H1 (cell line): ENCODE measurements around the gene SPPL2A. TPM values are rescaled to one million over a fixed set of nuclear protein-coding genes. Genes with fewer than 3 reads are reported as not detected.

Experiments
- CTCF ChIA-PET: fragments of 300-600 bp; sonication (Branson Sonifier 250); formaldehyde crosslinking; loops from one replicate; lab custom pipeline; 2021; ENCODE audit not compliant: partially characterized antibody; lab: Charles Lee
- POLR2A ChIA-PET: fragments of 300-600 bp; sonication (Branson Sonifier 250); formaldehyde crosslinking; loops from one replicate; lab custom pipeline; 2021; ENCODE audit warnings: inconsistent platforms; ENCODE audit not compliant: partially characterized antibody; lab: Charles Lee
- DNase-seq, 2 experiments: peaks; one replicate each; pipeline versions ENCODE4 v3.0.0 to v3.0.0-alpha.2; 2010 to 2022; ENCODE audit warnings: low spot score in 2 of 2, low read depth in 1 of 2, mixed read lengths in 1 of 2
- FAIRE-seq: peaks from 2 replicates; lab custom pipeline; 2011; peaks lifted over from hg19 to GRCh38; lab: Jason Lieb, UNC
- H2AFZ ChIP-seq: 2 replicates; pipeline ENCODE4 v1.8.1; 2012; ENCODE audit warnings: low read length, inconsistent platforms
- H2AK5ac ChIP-seq: 2 replicates; pipeline ENCODE4 v1.6.1; 2013; ENCODE audit warnings: low read depth, low read length
- H2BK120ac ChIP-seq: replicated peaks from 2 replicates; pipeline ENCODE3; 2013; ENCODE audit warnings: low read depth, low read length, inconsistent platforms
- H2BK12ac ChIP-seq: 2 replicates; pipeline ENCODE4 v1.6.1; 2013; ENCODE audit warnings: low read depth, low read length
- H2BK15ac ChIP-seq: 2 replicates; pipeline ENCODE4 v1.6.1; 2013; ENCODE audit warnings: low read length
- H2BK20ac ChIP-seq: 2 replicates; pipeline ENCODE4 v1.6.1; 2013; ENCODE audit warnings: low read length
- H2BK5ac ChIP-seq: 2 replicates; pipeline ENCODE4 v1.6.1; 2013; ENCODE audit warnings: low read depth, low read length
- H3K14ac ChIP-seq: 2 replicates; pipeline ENCODE4 v1.6.1; 2013; ENCODE audit warnings: inconsistent platforms; ENCODE audit not compliant: insufficient read length
- H3K18ac ChIP-seq: 2 replicates; pipeline ENCODE4 v1.6.1; 2013; ENCODE audit warnings: low read length; ENCODE audit errors: extremely low read depth
- H3K23ac ChIP-seq: 2 replicates; pipeline ENCODE4 v1.6.1; 2013; ENCODE audit warnings: inconsistent platforms; ENCODE audit not compliant: insufficient read length
- H3K23me2 ChIP-seq: 2 replicates; pipeline ENCODE4 v1.6.1; 2013; ENCODE audit warnings: low read depth, low read length
- H3K27ac ChIP-seq: 2 replicates; pipeline ENCODE4 v1.6.1; 2011; ENCODE audit warnings: low read depth, low read length, inconsistent platforms
- H3K27me3 ChIP-seq, 4 experiments: replicated peaks in 1 of 4; 1 replicate in 1 of 4; 2 replicates in 3 of 4; pipeline versions ENCODE4 v1.6.1 to v1.8.1; 2011 to 2013; ENCODE audit warnings: low read length in 3 of 4, mild to moderate bottlenecking in 3 of 4, inconsistent platforms in 2 of 4, mixed read lengths in 2 of 4, moderate library complexity in 1 of 4; ENCODE audit not compliant: control insufficient read depth in 3 of 4, insufficient read depth in 3 of 4; ENCODE audit errors: extremely low read depth in 1 of 4
- H3K36me3 ChIP-seq, 4 experiments: 2 replicates each; pipeline versions ENCODE4 v1.6.1 to v1.8.1; 2011 to 2013; ENCODE audit warnings: mild to moderate bottlenecking in 4 of 4, low read length in 3 of 4, moderate library complexity in 2 of 4, control low read depth in 1 of 4, inconsistent platforms in 1 of 4; ENCODE audit not compliant: insufficient read depth in 4 of 4, control insufficient read depth in 2 of 4
- H3K4ac ChIP-seq: replicated peaks from 2 replicates; pipeline ENCODE3; 2013; ENCODE audit warnings: low read length, low read depth, mixed read lengths, inconsistent platforms; ENCODE audit not compliant: insufficient read length
- H3K4me1 ChIP-seq, 4 experiments: replicated peaks in 1 of 4; 1 replicate in 1 of 4; 2 replicates in 3 of 4; pipeline versions ENCODE4 v1.6.1 to v1.8.1; 2011 to 2013; ENCODE audit warnings: low read length in 3 of 4, inconsistent platforms in 2 of 4, mixed read lengths in 1 of 4; ENCODE audit not compliant: insufficient read depth in 4 of 4, control insufficient read depth in 3 of 4
- H3K4me2 ChIP-seq, 2 experiments: 2 replicates each; pipeline versions ENCODE4 v1.6.1 to v1.8.1; 2011 to 2013; ENCODE audit warnings: low read depth in 2 of 2, low read length in 2 of 2, control low read depth in 1 of 2, inconsistent platforms in 1 of 2, mild to moderate bottlenecking in 1 of 2; ENCODE audit not compliant: insufficient read depth in 1 of 2
- H3K4me3 ChIP-seq, 4 experiments: fragments of 200-600, 300-600 bp in 1 of 4; sonication (generic), shearing (Covaris generic), sonication (Bioruptor Twin) in 1 of 4; 2 replicates each; pipeline versions ENCODE4 v1.5.1 to v1.8.1; 2011 to 2016; ENCODE audit warnings: low read length in 4 of 4, low read depth in 3 of 4, control low read depth in 2 of 4, inconsistent platforms in 2 of 4, mild to moderate bottlenecking in 2 of 4, mixed read lengths in 1 of 4, moderate library complexity in 1 of 4; ENCODE audit not compliant: insufficient read depth in 2 of 4; ENCODE audit errors: extremely low read depth in 1 of 4
- H3K56ac ChIP-seq: replicated peaks from 2 replicates; pipeline ENCODE3; 2013; ENCODE audit warnings: low read depth, mild to moderate bottlenecking, mixed read lengths, low read length, inconsistent platforms; ENCODE audit not compliant: insufficient read length
- H3K79me1 ChIP-seq: 2 replicates; pipeline ENCODE4 v1.6.1; 2013; ENCODE audit warnings: low read depth, low read length, control low read depth
- H3K79me2 ChIP-seq, 2 experiments: 2 replicates each; pipeline versions ENCODE4 v1.6.1 to v1.8.1; 2012 to 2013; ENCODE audit warnings: low read length in 2 of 2, mild to moderate bottlenecking in 2 of 2, inconsistent platforms in 1 of 2; ENCODE audit not compliant: insufficient read depth in 2 of 2, control insufficient read depth in 1 of 2
- H3K9ac ChIP-seq, 4 experiments: replicated peaks in 1 of 4; 1 replicate in 1 of 4; 2 replicates in 3 of 4; pipeline versions ENCODE4 v1.6.1 to v1.8.1; 2011 to 2013; ENCODE audit warnings: low read depth in 3 of 4, low read length in 3 of 4, control low read depth in 2 of 4, mild to moderate bottlenecking in 2 of 4, moderate library complexity in 2 of 4, inconsistent platforms in 1 of 4; ENCODE audit errors: extremely low read depth in 1 of 4
- H3K9me3 ChIP-seq, 2 experiments: 2 replicates each; pipeline versions ENCODE4 v1.6.1 to v1.8.1; 2012 to 2013; ENCODE audit warnings: mild to moderate bottlenecking in 2 of 2, moderate library complexity in 2 of 2, control low read depth in 1 of 2, inconsistent platforms in 1 of 2, low read depth in 1 of 2, low read length in 1 of 2, mixed read lengths in 1 of 2; ENCODE audit not compliant: insufficient read depth in 2 of 2
- H4K20me1 ChIP-seq, 2 experiments: replicated peaks in 1 of 2; 2 replicates each; pipeline versions ENCODE3 to v1.8.1; 2011 to 2013; ENCODE audit warnings: inconsistent platforms in 2 of 2, low read length in 2 of 2, mild to moderate bottlenecking in 1 of 2; ENCODE audit not compliant: insufficient read depth in 2 of 2, control insufficient read depth in 1 of 2
- H4K5ac ChIP-seq: 2 replicates; pipeline ENCODE4 v1.6.1; 2013; ENCODE audit warnings: low read length, low read depth, mixed read lengths, inconsistent platforms; ENCODE audit not compliant: insufficient read length
- H4K8ac ChIP-seq: 2 replicates; pipeline ENCODE4 v1.8.0; 2013; ENCODE audit warnings: mild to moderate bottlenecking, moderate library complexity, low read length, inconsistent platforms; ENCODE audit not compliant: insufficient read depth; ENCODE audit errors: extremely low read depth
- H4K91ac ChIP-seq: replicated peaks from 2 replicates; pipeline ENCODE3; 2013; ENCODE audit warnings: low read length, mixed read lengths, inconsistent platforms; ENCODE audit not compliant: insufficient read length
- BRCA1 ChIP-seq: IDR thresholded peaks from 2 replicates; pipeline ENCODE4 v1.6.1; 2012; ENCODE audit warnings: low read depth, low read length, improper control_type of control experiment
- CBX5 ChIP-seq: fragments of 300-800, 300-1000 bp; sonication (generic); IDR thresholded peaks from 2 replicates; pipeline ENCODE4 v1.7.1; 2016; ENCODE audit warnings: antibody characterized with exemption, low read length, low read depth
- CEBPB ChIP-seq: IDR thresholded peaks from 2 replicates; pipeline ENCODE4 v1.6.1; 2012; ENCODE audit warnings: low read depth, low read length
- EGR1 ChIP-seq: IDR thresholded peaks from 2 replicates; pipeline ENCODE4 v1.6.1; 2011; ENCODE audit warnings: low read depth, low read length, borderline replicate concordance
- HDAC2 ChIP-seq, 2 experiments: fragments of 300-600 bp in 1 of 2; sonication (generic) in 1 of 2; IDR thresholded peaks; 2 replicates each; pipeline ENCODE4 v1.6.1; 2011 to 2012; ENCODE audit warnings: low read depth in 2 of 2, low read length in 2 of 2, mild to moderate bottlenecking in 2 of 2, moderate library complexity in 2 of 2, borderline replicate concordance in 1 of 2, inconsistent platforms in 1 of 2
- KDM4A ChIP-seq: IDR thresholded peaks from one replicate; pipeline ENCODE4 v1.7.1; 2012; ENCODE audit warnings: low read depth, mild to moderate bottlenecking, moderate library complexity, low read length, inconsistent platforms; ENCODE audit not compliant: severe bottlenecking
- MAFK ChIP-seq: IDR thresholded peaks from 2 replicates; pipeline ENCODE4 v1.6.1; 2012; ENCODE audit warnings: low read depth, mild to moderate bottlenecking, improper control_type of control experiment, low read length
- RAD21 ChIP-seq, 2 experiments: IDR thresholded peaks in 1 of 2; conservative IDR thresholded peaks in 1 of 2; 2 replicates each; pipeline ENCODE4 v1.6.1; 2011; ENCODE audit warnings: low read depth in 2 of 2, low read length in 2 of 2, improper control_type of control experiment in 1 of 2, inconsistent platforms in 1 of 2, mild to moderate bottlenecking in 1 of 2, moderate library complexity in 1 of 2
- SAP30 ChIP-seq: fragments of 300-600 bp; sonication (generic); IDR thresholded peaks from 2 replicates; pipeline ENCODE4 v1.7.1; 2012; ENCODE audit warnings: low read length, moderate library complexity, mild to moderate bottlenecking, inconsistent platforms; ENCODE audit not compliant: insufficient read depth, insufficient replicate concordance
- TBP ChIP-seq: IDR thresholded peaks from 2 replicates; pipeline ENCODE4 v1.6.1; 2011; ENCODE audit warnings: low read depth, low read length, improper control_type of control experiment
- WGBS, 2 experiments: shearing (Covaris generic) in 1 of 2; methylation state at CpG; one replicate each; pipeline versions ENCODE4 v1.1.6 to v1.1.7; 2013 to 2015; ENCODE audit warnings: low lambda C conversion rate in 2 of 2, mixed read lengths in 2 of 2, inconsistent platforms in 1 of 2, low coverage in 1 of 2, missing lambda C conversion rate in 1 of 2; ENCODE audit not compliant: insufficient replicate concordance in 2 of 2, insufficient coverage in 1 of 2, insufficient read length in 1 of 2; ENCODE audit errors: extremely low coverage in 1 of 2, missing lambda C conversion rate in 1 of 2; 5-methylcytosine and 5-hydroxymethylcytosine counted together
- polyA plus RNA-seq, 7 experiments: library from polyadenylated mRNA; depleted of rRNA in 3 of 7; stranded (reverse) in 5 of 7; unstranded in 2 of 7; fragments of >200 nt in 5 of 7; fragments of 200-250 nt in 2 of 7; gene quantifications; 1 replicate in 5 of 7; 2 replicates in 1 of 7; 4 replicates in 1 of 7; pipeline versions ENCODE4 v1.2.1 to v1.2.3, GENCODE V29; 2011 to 2013; ENCODE audit warnings: missing spikeins in 2 of 7, mixed read lengths in 2 of 7
- total RNA-seq: library from RNA; stranded (reverse); fragmentation: NEBNext Ultra II Directional; extraction: Animal tissue kit (Norgen Biotek cat#: 25700); gene quantifications from 2 replicates; pipeline ENCODE4 v1.2.1, GENCODE V29; 2021
- TF ChIP-seq, protein P1 (sequence below): IDR thresholded peaks from 2 replicates; pipeline ENCODE4 v1.6.1; 2012; ENCODE audit warnings: inconsistent platforms
- TF ChIP-seq, protein P2 (sequence below): IDR thresholded peaks from 2 replicates; pipeline ENCODE4 v1.6.1; 2011; ENCODE audit warnings: low read depth, mild to moderate bottlenecking, low read length; ENCODE audit not compliant: insufficient read depth

SPPL2A gene
- total and polyA plus RNA-seq, 2 of the 8 experiments (the other 6 are each of a cell fraction or from before 2014, with no cell fraction given), result 15.6 to 52.9 TPM

GRCh38 chr15:50786871-50787270 is 21.4 kb upstream of the SPPL2A start:
- no peak overlapping the region for H3K14ac ChIP-seq
- H3K9ac ChIP-seq, result no peak overlapping the region
- H3K23me2 ChIP-seq, result no peaks in the 10 kb centered on the region
- H3K9me3 ChIP-seq, result no peaks in the 10 kb centered on the region
- no peaks in the 10 kb centered on the region for H4K20me1 ChIP-seq
- H3K27ac ChIP-seq, result no peak overlapping the region
- FAIRE-seq (no peak), DNase-seq (no peak)
- H3K79me1 ChIP-seq, result no peaks in the 10 kb centered on the region
- H2BK5ac ChIP-seq, result no peak overlapping the region
- no peak overlapping the region for H3K4me3 ChIP-seq
- no peak overlapping the region for H3K4ac ChIP-seq
- TF ChIP-seq, protein P1, sequence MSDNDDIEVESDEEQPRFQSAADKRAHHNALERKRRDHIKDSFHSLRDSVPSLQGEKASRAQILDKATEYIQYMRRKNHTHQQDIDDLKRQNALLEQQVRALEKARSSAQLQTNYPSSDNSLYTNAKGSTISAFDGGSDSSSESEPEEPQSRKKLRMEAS, result no peak
- TF ChIP-seq MAFK, result no peak
- no peak for TF ChIP-seq CBX5
- TF ChIP-seq SAP30, result no peak
- no peak for TF ChIP-seq BRCA1
- TF ChIP-seq TBP, result no peak
- no peak for TF ChIP-seq HDAC2 (IDR thresholded peaks at IDR 0.05; ENCODE audit: borderline replicate concordance in 1 of 2, low read depth in 2 of 2, low read length in 2 of 2)
- TF ChIP-seq, protein P2, sequence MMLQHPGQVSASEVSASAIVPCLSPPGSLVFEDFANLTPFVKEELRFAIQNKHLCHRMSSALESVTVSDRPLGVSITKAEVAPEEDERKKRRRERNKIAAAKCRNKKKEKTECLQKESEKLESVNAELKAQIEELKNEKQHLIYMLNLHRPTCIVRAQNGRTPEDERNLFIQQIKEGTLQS, result no peak
- no peak for TF ChIP-seq RAD21 (IDR thresholded peaks at IDR 0.05 in 1 of 2, conservative IDR thresholded peaks at IDR 0.05 in 1 of 2; ENCODE audit: low read depth in 2 of 2, low read length in 2 of 2)
- TF ChIP-seq KDM4A, result no peak
- no peak for TF ChIP-seq CEBPB
- no peak for TF ChIP-seq EGR1
- no peak overlapping the region for H3K18ac ChIP-seq
- ChIA-PET CTCF (interaction anchor here (0.9 to 1.1 kb wide), 2 partner anchors 14 to 54 kb away, joined by 3 to 4 read pairs; no protein-coding TSS in a partner anchor), POLR2A (no interaction called here)
- no peaks in the 10 kb centered on the region for H3K36me3 ChIP-seq
- H3K23ac ChIP-seq, result no peak overlapping the region
- H3K4me1 ChIP-seq, result no peaks in the 10 kb centered on the region; a peak in 1 of 7 replicates
- no peak overlapping the region for H3K56ac ChIP-seq
- no peak overlapping the region for H2BK12ac ChIP-seq
- no peaks in the 10 kb centered on the region for H3K27me3 ChIP-seq
- no peak overlapping the region for H4K8ac ChIP-seq
- H4K5ac ChIP-seq, result no peak overlapping the region
- H2BK120ac ChIP-seq, result no peak overlapping the region
- 87% methylated on average over 3 of the region's 3 CpGs; no CpG with 5 or more reads in 1 of the 2 experiments for WGBS, 2 experiments
- H2AFZ ChIP-seq, result no peak overlapping the region
- no peak overlapping the region for H2AK5ac ChIP-seq
- H3K4me2 ChIP-seq, result no peak overlapping the region
- no peaks in the 10 kb centered on the region for H3K79me2 ChIP-seq
- no peak overlapping the region for H4K91ac ChIP-seq
- H2BK20ac ChIP-seq, result no peak overlapping the region
- H2BK15ac ChIP-seq, result no peak overlapping the region
